SK-N-SH treated with all-trans-retinoic acid at 6 μM for 48 hours (cell line): ENCODE measurements around the gene RBM46.

Experiments used
- ATAC-seq: fragments of 200-7000 bp; cut with Tn5 transposase; 3 replicates; pipeline ENCODE4 v1.9.1; 2020; ENCODE audit warnings: mild to moderate bottlenecking, moderate library complexity
- ARNTL ChIP-seq: fragments of 450-650 bp; formaldehyde crosslinking; IDR thresholded peaks from 2 replicates; pipeline ENCODE4 v1.5.0; 2020; ENCODE audit warnings: low read depth, mild to moderate bottlenecking, moderate library complexity, borderline replicate concordance
- BACH2 ChIP-seq: fragments of 250-450 bp; sonication (Bioruptor Pico); IDR thresholded peaks from 2 replicates; pipeline ENCODE4 v1.9.0; 2021; ENCODE audit warnings: mild to moderate bottlenecking, borderline replicate concordance
- CSDC2 ChIP-seq: fragments of 250-450 bp; sonication (Bioruptor Pico); IDR thresholded peaks from 2 replicates; pipeline ENCODE4 v1.5.0; 2020; ENCODE audit warnings: mild to moderate bottlenecking, moderate library complexity
- ESRRG ChIP-seq: fragments of 250-450 bp; sonication (Bioruptor Pico); IDR thresholded peaks from 2 replicates; pipeline ENCODE4 v1.6.1; 2021; ENCODE audit warnings: mild to moderate bottlenecking
- ISL1 ChIP-seq: fragments of 250-450 bp; sonication (Bioruptor Pico); IDR thresholded peaks from 2 replicates; pipeline ENCODE4 v2.1.2; 2022; ENCODE audit warnings: mild to moderate bottlenecking, moderate library complexity
- OSR1 ChIP-seq: fragments of 250-450 bp; sonication (Bioruptor Pico); IDR thresholded peaks from 2 replicates; pipeline ENCODE4 v1.8.0; 2022; ENCODE audit warnings: moderate library complexity, mild to moderate bottlenecking, inconsistent platforms
- PPARA ChIP-seq: fragments of 250-450 bp; sonication (Bioruptor Pico); IDR thresholded peaks from 2 replicates; pipeline ENCODE4 v1.5.0; 2020; ENCODE audit warnings: mild to moderate bottlenecking, borderline replicate concordance
- RARB ChIP-seq: fragments of 250-450 bp; sonication (Bioruptor Pico); IDR thresholded peaks from 2 replicates; pipeline ENCODE4 v1.8.0; 2021; ENCODE audit warnings: mild to moderate bottlenecking, moderate library complexity
- SNAI2 ChIP-seq: fragments of 250-450 bp; sonication (Bioruptor Pico); IDR thresholded peaks from 2 replicates; pipeline ENCODE4 v1.5.0; 2020; ENCODE audit warnings: mild to moderate bottlenecking, moderate library complexity
- TCF4 ChIP-seq: fragments of 250-450 bp; sonication (Bioruptor Pico); IDR thresholded peaks from 2 replicates; pipeline ENCODE4 v1.8.0; 2021; ENCODE audit warnings: mild to moderate bottlenecking, moderate library complexity, borderline replicate concordance
- TOX ChIP-seq: fragments of 250-450 bp; sonication (Bioruptor Pico); IDR thresholded peaks from 2 replicates; pipeline ENCODE4 v1.8.0; 2021; ENCODE audit warnings: mild to moderate bottlenecking, moderate library complexity, borderline replicate concordance
- ZC3H10 ChIP-seq: fragments of 250-450 bp; sonication (Bioruptor Pico); IDR thresholded peaks from 2 replicates; pipeline ENCODE4 v1.5.1; 2021; ENCODE audit warnings: mild to moderate bottlenecking, moderate library complexity
- ZFP3 ChIP-seq: fragments of 250-450 bp; sonication (Bioruptor Pico); IDR thresholded peaks from 2 replicates; pipeline ENCODE4 v1.5.0; 2020; ENCODE audit warnings: mild to moderate bottlenecking, moderate library complexity
- ZNF565 ChIP-seq: fragments of 450-650 bp; formaldehyde crosslinking; conservative IDR thresholded peaks from 2 replicates; pipeline ENCODE4 v1.5.0; 2020; ENCODE audit warnings: low read depth, mild to moderate bottlenecking, moderate library complexity
- ZNF70 ChIP-seq: fragments of 450-650 bp; formaldehyde crosslinking; IDR thresholded peaks from 2 replicates; pipeline ENCODE4 v1.5.0; 2020; ENCODE audit warnings: mild to moderate bottlenecking, moderate library complexity
- TF ChIP-seq, protein P1 (sequence below): fragments of 250-450 bp; sonication (Bioruptor Pico); IDR thresholded peaks from 2 replicates; pipeline ENCODE4 v1.8.0; 2021; ENCODE audit warnings: low read depth, mild to moderate bottlenecking, moderate library complexity, borderline replicate concordance
- TF ChIP-seq, protein P2 (sequence below): fragments of 250-450 bp; sonication (Bioruptor Pico); IDR thresholded peaks from 2 replicates; pipeline ENCODE4 v1.8.0; 2020; ENCODE audit warnings: mild to moderate bottlenecking, moderate library complexity, borderline replicate concordance
- TF ChIP-seq, protein P3 (sequence below): fragments of 250-450 bp; sonication (Bioruptor Pico); IDR thresholded peaks from 2 replicates; pipeline ENCODE4 v1.5.0; 2020; ENCODE audit warnings: mild to moderate bottlenecking, moderate library complexity
- TF ChIP-seq, protein P4 (sequence below): fragments of 250-450 bp; sonication (Bioruptor Pico); IDR thresholded peaks from 2 replicates; pipeline ENCODE4 v1.5.1; 2020; ENCODE audit warnings: low read depth, mild to moderate bottlenecking, moderate library complexity
- TF ChIP-seq, protein P5 (sequence below): fragments of 250-450 bp; sonication (Bioruptor Pico); IDR thresholded peaks from 2 replicates; pipeline ENCODE4 v1.5.1; 2021; ENCODE audit warnings: mild to moderate bottlenecking, moderate library complexity

The RBM46 gene

DNA sequence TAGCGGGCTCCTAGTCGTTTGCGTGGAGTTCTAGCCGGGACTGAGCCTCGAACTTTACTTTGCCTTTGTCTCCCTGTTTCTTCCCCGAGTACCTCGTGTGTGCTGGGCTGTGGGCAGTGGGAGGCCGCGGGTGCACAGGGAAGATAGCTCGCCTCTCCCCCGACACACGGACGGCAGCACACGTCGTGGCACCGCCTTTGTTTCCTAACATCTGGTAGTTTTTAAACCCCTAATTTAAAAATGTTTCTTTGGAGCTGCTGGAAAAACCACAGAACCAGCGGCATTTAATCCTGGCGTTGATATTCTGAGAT is 866 bp downstream of the RBM46 start:
- ATAC-seq, result no peak
- TF ChIP-seq ESRRG (CRISPR knock-in tag) (no peak), TCF4 (no peak), TOX (no peak), ARNTL (CRISPR knock-in tag) (no peak), ZNF70 (CRISPR knock-in tag) (no peak), OSR1 (CRISPR knock-in tag) (no peak), RARB (CRISPR knock-in tag) (no peak)
- TF ChIP-seq, protein P1, sequence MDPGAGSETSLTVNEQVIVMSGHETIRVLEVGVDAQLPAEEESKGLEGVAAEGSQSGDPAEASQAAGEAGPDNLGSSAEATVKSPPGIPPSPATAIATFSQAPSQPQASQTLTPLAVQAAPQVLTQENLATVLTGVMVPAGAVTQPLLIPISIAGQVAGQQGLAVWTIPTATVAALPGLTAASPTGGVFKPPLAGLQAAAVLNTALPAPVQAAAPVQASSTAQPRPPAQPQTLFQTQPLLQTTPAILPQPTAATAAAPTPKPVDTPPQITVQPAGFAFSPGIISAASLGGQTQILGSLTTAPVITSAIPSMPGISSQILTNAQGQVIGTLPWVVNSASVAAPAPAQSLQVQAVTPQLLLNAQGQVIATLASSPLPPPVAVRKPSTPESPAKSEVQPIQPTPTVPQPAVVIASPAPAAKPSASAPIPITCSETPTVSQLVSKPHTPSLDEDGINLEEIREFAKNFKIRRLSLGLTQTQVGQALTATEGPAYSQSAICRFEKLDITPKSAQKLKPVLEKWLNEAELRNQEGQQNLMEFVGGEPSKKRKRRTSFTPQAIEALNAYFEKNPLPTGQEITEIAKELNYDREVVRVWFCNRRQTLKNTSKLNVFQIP (CRISPR knock-in tag), result no peak
- TF ChIP-seq, protein P2, sequence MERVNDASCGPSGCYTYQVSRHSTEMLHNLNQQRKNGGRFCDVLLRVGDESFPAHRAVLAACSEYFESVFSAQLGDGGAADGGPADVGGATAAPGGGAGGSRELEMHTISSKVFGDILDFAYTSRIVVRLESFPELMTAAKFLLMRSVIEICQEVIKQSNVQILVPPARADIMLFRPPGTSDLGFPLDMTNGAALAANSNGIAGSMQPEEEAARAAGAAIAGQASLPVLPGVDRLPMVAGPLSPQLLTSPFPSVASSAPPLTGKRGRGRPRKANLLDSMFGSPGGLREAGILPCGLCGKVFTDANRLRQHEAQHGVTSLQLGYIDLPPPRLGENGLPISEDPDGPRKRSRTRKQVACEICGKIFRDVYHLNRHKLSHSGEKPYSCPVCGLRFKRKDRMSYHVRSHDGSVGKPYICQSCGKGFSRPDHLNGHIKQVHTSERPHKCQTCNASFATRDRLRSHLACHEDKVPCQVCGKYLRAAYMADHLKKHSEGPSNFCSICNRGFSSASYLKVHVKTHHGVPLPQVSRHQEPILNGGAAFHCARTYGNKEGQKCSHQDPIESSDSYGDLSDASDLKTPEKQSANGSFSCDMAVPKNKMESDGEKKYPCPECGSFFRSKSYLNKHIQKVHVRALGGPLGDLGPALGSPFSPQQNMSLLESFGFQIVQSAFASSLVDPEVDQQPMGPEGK (CRISPR knock-in tag), result no peak
- TF ChIP-seq, protein P3, sequence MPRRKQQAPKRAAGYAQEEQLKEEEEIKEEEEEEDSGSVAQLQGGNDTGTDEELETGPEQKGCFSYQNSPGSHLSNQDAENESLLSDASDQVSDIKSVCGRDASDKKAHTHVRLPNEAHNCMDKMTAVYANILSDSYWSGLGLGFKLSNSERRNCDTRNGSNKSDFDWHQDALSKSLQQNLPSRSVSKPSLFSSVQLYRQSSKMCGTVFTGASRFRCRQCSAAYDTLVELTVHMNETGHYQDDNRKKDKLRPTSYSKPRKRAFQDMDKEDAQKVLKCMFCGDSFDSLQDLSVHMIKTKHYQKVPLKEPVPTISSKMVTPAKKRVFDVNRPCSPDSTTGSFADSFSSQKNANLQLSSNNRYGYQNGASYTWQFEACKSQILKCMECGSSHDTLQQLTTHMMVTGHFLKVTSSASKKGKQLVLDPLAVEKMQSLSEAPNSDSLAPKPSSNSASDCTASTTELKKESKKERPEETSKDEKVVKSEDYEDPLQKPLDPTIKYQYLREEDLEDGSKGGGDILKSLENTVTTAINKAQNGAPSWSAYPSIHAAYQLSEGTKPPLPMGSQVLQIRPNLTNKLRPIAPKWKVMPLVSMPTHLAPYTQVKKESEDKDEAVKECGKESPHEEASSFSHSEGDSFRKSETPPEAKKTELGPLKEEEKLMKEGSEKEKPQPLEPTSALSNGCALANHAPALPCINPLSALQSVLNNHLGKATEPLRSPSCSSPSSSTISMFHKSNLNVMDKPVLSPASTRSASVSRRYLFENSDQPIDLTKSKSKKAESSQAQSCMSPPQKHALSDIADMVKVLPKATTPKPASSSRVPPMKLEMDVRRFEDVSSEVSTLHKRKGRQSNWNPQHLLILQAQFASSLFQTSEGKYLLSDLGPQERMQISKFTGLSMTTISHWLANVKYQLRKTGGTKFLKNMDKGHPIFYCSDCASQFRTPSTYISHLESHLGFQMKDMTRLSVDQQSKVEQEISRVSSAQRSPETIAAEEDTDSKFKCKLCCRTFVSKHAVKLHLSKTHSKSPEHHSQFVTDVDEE (CRISPR knock-in tag), result no peak
- TF ChIP-seq, all 23 proteins: peak for 0

DNA sequence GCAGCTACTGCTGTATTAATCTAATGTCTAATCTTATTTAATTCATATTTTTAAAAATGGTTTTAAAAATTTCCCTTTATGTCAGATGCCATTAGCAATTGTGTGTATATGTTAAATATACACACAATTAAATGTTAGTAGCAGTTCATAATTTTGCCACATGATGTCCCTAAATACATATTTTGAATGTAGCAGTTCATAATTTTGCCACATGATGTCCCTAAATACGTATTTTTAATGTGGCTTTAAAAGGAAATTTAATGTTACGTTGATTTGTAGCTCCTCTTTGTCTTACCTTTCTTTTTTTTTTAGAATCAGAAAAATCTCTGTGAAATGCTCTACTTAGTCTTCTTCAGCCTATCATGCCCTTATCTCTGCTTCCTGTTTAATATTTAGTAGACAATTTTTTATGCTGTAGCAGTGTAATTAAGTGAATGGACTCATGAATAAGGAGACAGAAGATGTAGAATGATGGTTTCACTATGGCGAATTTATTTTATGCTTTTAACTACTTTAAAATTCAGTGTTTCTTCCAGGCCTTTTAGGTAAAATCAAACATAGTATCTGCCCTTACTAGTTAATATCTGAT is 26.1 kb downstream of the RBM46 start:
- peak; percentile 80 for ATAC-seq
- TF ChIP-seq, protein P1 (CRISPR knock-in tag), result no peak
- TF ChIP-seq BACH2 (CRISPR knock-in tag), result no peak
- no peak for TF ChIP-seq TOX
- TF ChIP-seq PPARA (CRISPR knock-in tag), result no peak
- TF ChIP-seq, protein P4, sequence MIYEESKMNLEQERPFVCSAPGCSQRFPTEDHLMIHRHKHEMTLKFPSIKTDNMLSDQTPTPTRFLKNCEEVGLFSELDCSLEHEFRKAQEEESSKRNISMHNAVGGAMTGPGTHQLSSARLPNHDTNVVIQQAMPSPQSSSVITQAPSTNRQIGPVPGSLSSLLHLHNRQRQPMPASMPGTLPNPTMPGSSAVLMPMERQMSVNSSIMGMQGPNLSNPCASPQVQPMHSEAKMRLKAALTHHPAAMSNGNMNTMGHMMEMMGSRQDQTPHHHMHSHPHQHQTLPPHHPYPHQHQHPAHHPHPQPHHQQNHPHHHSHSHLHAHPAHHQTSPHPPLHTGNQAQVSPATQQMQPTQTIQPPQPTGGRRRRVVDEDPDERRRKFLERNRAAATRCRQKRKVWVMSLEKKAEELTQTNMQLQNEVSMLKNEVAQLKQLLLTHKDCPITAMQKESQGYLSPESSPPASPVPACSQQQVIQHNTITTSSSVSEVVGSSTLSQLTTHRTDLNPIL, result no peak
- no peak for TF ChIP-seq RARB (CRISPR knock-in tag)
- TF ChIP-seq, protein P2 (CRISPR knock-in tag), result no peak

DNA sequence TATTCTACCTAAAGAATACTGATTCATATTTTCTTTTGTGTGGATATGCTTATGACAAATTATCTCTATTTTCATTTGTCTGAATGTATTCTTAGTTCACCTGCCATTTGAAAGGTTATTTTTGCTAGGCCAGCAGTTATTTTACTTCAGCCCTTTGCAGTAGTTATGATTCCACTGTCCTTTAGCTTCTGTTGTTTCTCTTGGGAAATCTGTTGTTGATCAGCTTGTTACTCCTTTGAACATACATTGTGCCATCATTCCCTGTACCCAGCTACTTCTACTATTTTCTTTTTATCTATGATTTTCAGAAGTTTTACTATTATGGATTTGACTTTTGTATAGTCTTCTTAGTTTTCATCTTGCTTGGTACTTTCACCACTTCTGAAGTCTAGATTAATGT is 37.2 kb downstream of the RBM46 start:
- ATAC-seq, result no peak
- no peak for TF ChIP-seq ZNF70 (CRISPR knock-in tag)
- TF ChIP-seq ESRRG (CRISPR knock-in tag), result no peak
- no peak for TF ChIP-seq TOX
- no peak for TF ChIP-seq OSR1 (CRISPR knock-in tag)
- TF ChIP-seq ISL1 (CRISPR knock-in tag), result no peak
- no peak for TF ChIP-seq ZNF565 (CRISPR knock-in tag)
- no peak for TF ChIP-seq BACH2 (CRISPR knock-in tag)
- TF ChIP-seq ZC3H10, result no peak
- TF ChIP-seq RARB (CRISPR knock-in tag), result no peak
- TF ChIP-seq ZFP3 (CRISPR knock-in tag), result no peak
- TF ChIP-seq SNAI2 (CRISPR knock-in tag), result no peak
- TF ChIP-seq, protein P3 (CRISPR knock-in tag), result no peak
- TF ChIP-seq PPARA (CRISPR knock-in tag), result no peak
- no peak for TF ChIP-seq CSDC2 (CRISPR knock-in tag)
- TF ChIP-seq, protein P5, sequence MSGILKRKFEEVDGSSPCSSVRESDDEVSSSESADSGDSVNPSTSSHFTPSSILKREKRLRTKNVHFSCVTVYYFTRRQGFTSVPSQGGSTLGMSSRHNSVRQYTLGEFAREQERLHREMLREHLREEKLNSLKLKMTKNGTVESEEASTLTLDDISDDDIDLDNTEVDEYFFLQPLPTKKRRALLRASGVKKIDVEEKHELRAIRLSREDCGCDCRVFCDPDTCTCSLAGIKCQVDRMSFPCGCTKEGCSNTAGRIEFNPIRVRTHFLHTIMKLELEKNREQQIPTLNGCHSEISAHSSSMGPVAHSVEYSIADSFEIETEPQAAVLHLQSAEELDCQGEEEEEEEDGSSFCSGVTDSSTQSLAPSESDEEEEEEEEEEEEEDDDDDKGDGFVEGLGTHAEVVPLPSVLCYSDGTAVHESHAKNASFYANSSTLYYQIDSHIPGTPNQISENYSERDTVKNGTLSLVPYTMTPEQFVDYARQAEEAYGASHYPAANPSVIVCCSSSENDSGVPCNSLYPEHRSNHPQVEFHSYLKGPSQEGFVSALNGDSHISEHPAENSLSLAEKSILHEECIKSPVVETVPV (CRISPR knock-in tag), result no peak
- TF ChIP-seq, all 23 proteins: peak for 0
